ENCODE results near the gene WNT7B.

The WNT7B gene

DNA sequence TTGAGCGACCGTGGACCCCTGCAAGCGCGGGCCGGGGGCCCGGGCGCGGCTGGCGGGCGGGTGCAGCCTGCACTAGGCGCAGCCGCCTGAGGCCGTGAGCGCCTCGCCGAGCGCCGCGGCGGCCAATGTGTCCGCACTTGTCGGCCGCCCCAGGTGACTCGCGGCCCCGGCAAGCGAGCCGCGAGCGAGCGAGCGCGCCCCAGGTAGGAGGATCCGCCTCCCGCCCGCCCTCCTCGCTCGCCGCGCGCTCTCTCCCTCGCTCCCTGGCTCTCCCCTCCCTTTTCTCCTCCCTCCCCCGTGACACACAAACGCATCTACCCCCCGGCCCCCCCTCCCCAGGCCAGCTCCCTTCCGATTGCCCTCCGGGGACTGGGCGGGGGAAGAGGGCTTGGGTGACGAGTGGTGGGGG, at the start of gene WNT7B:
Gene WNT7B (minus strand): TSS at position 160 of the 409 bp plus-strand sequence. CDS start 408 bp downstream, outside the sequence.
- DNase-seq (ENCODE audit: low read depth), result no peak
- H3K4me3 ChIP-seq (ENCODE audit: control insufficient read depth, low read depth, low read length), result no peak within 1 kb of the TSS
- no peak for TF ChIP-seq CTCF (conservative IDR thresholded peaks at IDR 0.05; ENCODE audit: control insufficient read depth, insufficient read depth, low read depth, low read length)

DNA sequence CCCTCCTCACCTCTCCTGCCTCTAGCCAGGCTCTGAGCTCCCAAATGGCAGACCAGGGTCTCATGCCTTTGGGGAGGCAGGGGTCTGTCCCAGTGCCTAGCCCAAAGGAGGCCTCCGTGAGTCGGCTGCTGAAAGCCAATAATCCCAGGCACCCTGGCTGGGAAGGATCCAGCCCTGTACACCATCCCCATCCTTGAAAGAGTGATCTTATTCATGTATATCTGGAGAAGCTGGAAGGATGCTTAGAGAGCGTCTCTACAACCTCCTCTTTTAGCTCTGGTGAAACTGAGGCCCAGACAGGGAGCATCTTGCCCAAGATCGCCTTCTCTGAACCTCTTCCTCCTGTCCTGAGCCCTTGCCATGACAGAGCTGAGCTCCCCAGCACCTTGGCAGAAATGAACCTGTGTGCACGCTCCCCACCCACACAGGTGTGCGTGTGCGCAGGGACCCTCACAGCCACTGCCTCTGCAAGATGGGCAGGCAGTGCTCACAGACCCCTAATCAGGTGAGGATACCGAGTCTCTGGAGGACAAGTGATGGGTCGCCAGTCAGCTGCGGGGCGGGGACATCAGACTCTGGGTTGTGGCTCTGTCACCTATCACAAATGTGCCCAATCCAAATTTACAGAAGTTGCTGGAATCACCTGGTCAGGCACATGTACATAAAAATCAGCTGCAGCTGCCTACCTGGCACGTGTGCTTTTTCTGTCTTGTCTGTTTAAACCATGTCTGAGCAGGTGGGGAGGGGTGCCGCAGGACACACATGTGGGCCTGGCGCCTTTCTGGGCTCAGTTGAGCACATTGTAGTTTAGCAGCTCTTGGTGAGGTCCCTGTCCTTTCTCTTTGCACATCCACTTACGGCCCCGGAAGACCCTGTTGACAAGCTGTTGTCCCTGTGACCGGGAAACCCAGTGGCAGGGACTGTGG, 49.3 kb upstream of the WNT7B start:
- no peak overlapping the region for H3K4me3 ChIP-seq (ENCODE audit: control insufficient read depth, low read depth, low read length)
- no peak for TF ChIP-seq CTCF (conservative IDR thresholded peaks at IDR 0.05; ENCODE audit: control insufficient read depth, insufficient read depth, low read depth, low read length)
- DNase-seq (ENCODE audit: low read depth), result no peak

DNA sequence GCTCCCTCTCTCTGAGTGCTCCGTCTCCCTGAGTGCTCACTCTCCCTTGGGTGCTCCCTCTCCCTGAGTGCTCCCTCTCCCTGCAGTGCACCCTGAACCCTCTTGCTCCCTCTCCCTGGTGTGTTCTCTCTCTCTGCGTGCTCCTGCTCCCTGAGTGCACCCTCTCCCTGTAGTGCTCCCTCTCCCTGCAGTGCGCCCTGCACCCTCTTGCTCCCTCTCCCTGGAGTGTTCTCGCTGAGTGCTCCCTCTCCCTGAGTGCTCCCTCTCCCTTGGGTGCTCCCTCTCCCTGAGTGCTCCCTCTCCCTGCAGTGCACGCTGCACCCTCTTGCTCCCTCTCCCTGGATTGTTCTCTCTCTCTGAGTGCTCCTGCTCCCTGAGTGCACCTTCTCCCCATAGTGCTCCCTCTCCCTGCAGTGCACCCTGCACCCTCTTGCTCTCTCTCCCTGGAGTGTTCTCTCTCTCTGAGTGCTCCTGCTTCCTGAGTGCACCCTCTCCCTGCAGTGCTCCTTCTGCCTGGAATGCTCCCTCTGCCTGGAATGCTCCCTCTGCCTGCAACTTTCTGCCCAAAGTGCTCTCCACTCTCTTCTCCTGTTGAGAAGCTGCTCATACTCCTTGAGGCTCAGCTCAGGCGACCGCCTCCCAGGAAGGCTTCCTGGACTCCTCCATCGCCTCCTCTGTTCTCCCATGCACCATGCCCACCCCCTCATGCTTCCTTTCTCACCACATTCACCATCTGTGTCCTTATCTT, 48.4 kb upstream of the WNT7B start:
- DNase-seq (ENCODE audit: low read depth), result no peak
- TF ChIP-seq CTCF (conservative IDR thresholded peaks at IDR 0.05; ENCODE audit: control insufficient read depth, insufficient read depth, low read depth, low read length), result no peak
- no peak overlapping the region for H3K4me3 ChIP-seq (ENCODE audit: control insufficient read depth, low read depth, low read length)

- H3K4me3 ChIP-seq (ENCODE audit: control insufficient read depth, low read depth, low read length), result no peak overlapping the region
- TF ChIP-seq CTCF (conservative IDR thresholded peaks at IDR 0.05; ENCODE audit: control insufficient read depth, insufficient read depth, low read depth, low read length), result no peak
- no peak for DNase-seq (ENCODE audit: low read depth)
These were observed 47.3 kb upstream of the WNT7B start for GRCh38 chr22:46024136-46024840.

GRCh38 chr22:46023558-46023981, 46.6 kb upstream of the WNT7B start:
- TF ChIP-seq CTCF (conservative IDR thresholded peaks at IDR 0.05; ENCODE audit: control insufficient read depth, insufficient read depth, low read depth, low read length), result no peak
- peak; percentile 89 for DNase-seq (ENCODE audit: low read depth)
- H3K4me3 ChIP-seq (ENCODE audit: control insufficient read depth, low read depth, low read length), result no peak overlapping the region

DNA sequence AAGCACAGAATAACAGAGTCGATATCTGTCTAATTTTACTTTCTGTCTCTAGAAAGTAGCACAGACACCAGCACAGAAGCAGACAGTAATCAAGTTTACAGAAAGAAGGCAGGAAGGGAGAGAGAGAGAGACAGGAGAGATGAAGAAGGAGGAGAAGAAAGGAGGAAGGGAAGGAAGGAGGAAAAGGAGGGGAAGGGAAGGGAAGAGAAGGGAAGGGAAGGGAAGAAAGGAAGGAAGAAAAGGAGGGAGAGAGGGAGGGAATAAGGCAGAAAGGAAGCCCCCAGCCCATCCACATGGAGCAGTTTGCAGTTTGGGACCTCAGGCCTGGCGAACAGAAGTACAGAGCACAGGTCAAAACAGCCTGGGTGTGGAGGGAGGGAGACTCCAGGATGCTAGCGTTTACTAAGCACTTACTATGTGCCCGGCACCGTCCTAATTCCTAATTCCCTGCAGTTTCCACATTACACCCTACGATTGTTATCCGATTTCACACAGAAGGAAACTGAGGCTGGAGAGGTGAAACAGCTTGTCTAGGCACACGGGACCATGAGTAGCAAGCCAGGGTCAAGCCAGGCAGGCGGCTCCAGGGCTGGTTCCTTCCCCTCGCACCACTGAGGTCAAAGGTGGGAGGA, 46.0 kb upstream of the WNT7B start:
- no peak for TF ChIP-seq CTCF (conservative IDR thresholded peaks at IDR 0.05; ENCODE audit: control insufficient read depth, insufficient read depth, low read depth, low read length)
- H3K4me3 ChIP-seq (ENCODE audit: control insufficient read depth, low read depth, low read length), result no peak overlapping the region
- DNase-seq (ENCODE audit: low read depth), result no peak
